ENCODE data around the gene VWA3A. TPM values are rescaled to one million over a fixed set of nuclear protein-coding genes. Genes with fewer than 3 reads are reported as not detected.
"Not testable (repeated sequence)": the region's sequence is repeated elsewhere in the genome, so short reads cannot be mapped to it uniquely, and the experiment has no call there.

VWA3A gene
- total RNA-seq, 1 experiment from 2014 or later, result not detected

- Histone ChIP-seq H3K27me3 (ENCODE audit: low read length) (no peaks in the 10 kb centered on the region), H3K4me1 (ENCODE audit: low read length) (no peaks in the 10 kb centered on the region), H3K27ac (ENCODE audit: low read length) (no peak overlapping the region), H3K9me2 (replicated peaks; ENCODE audit: insufficient read depth, low read length) (no peaks in the 10 kb centered on the region), H3K4me3 (ENCODE audit: low read length) (no peak overlapping the region), H3K9ac (ENCODE audit: low read length) (no peak overlapping the region), H3K36me3 (ENCODE audit: insufficient read depth, low read length) (no peaks in the 10 kb centered on the region), H2AFZ (ENCODE audit: low read length) (no peak overlapping the region), H3K9me3 (ENCODE audit: low read length) (no peaks in the 10 kb centered on the region), H4K20me1 (ENCODE audit: insufficient read depth, low read depth, low read length) (peaks cover 3% of the 10 kb centered on the region; the same call in 1 of the 2 replicates), H3K79me2 (ENCODE audit: low read length) (no peaks in the 10 kb centered on the region), H3K4me2 (ENCODE audit: low read depth, low read length, poor library complexity, severe bottlenecking) (no peak overlapping the region)
- no peak for DNase-seq
These were observed 60.0 kb downstream of the VWA3A start for GRCh38 chr16:22152316-22152715.

GRCh38 chr16:22153078-22153477 is 60.7 kb downstream of the VWA3A start:
- not testable (repeated sequence) for H3K4me1 ChIP-seq (ENCODE audit: low read length); H3K4me3 ChIP-seq (ENCODE audit: low read length); H3K4me2 ChIP-seq (ENCODE audit: low read depth, low read length, poor library complexity, severe bottlenecking); H3K27ac ChIP-seq (ENCODE audit: low read length); H3K9ac ChIP-seq (ENCODE audit: low read length); H3K27me3 ChIP-seq (ENCODE audit: low read length); H3K9me2 ChIP-seq (replicated peaks; ENCODE audit: insufficient read depth, low read length); H2AFZ ChIP-seq (ENCODE audit: low read length); H4K20me1 ChIP-seq (ENCODE audit: insufficient read depth, low read depth, low read length); H3K79me2 ChIP-seq (ENCODE audit: low read length); H3K9me3 ChIP-seq (ENCODE audit: low read length); H3K36me3 ChIP-seq (ENCODE audit: insufficient read depth, low read length); DNase-seq

GRCh38 chr16:22161401-22161800 is 69.1 kb downstream of the VWA3A start:
- Histone ChIP-seq H3K9me2 (replicated peaks; ENCODE audit: insufficient read depth, low read length) (no peaks in the 10 kb centered on the region), H3K9ac (ENCODE audit: low read length) (no peak overlapping the region), H3K9me3 (ENCODE audit: low read length) (no peaks in the 10 kb centered on the region), H3K4me2 (ENCODE audit: low read depth, low read length, poor library complexity, severe bottlenecking) (no peak overlapping the region), H3K4me3 (ENCODE audit: low read length) (no peak overlapping the region), H3K4me1 (ENCODE audit: low read length) (no peaks in the 10 kb centered on the region), H2AFZ (ENCODE audit: low read length) (no peak overlapping the region), H3K36me3 (ENCODE audit: insufficient read depth, low read length) (no peaks in the 10 kb centered on the region), H3K79me2 (ENCODE audit: low read length) (no peaks in the 10 kb centered on the region), H3K27ac (ENCODE audit: low read length) (no peak overlapping the region), H3K27me3 (ENCODE audit: low read length) (no peaks in the 10 kb centered on the region), H4K20me1 (ENCODE audit: insufficient read depth, low read depth, low read length) (no peaks in the 10 kb centered on the region)
- no peak for DNase-seq

- no peak for DNase-seq
- H3K4me2 ChIP-seq (ENCODE audit: low read depth, low read length, poor library complexity, severe bottlenecking), result no peak within 1 kb of the TSS
- no peaks in the 10 kb centered on the region for H3K36me3 ChIP-seq (ENCODE audit: insufficient read depth, low read length)
- H3K79me2 ChIP-seq (ENCODE audit: low read length), result no peaks in the 10 kb centered on the region
- no peaks in the 10 kb centered on the region for H3K9me3 ChIP-seq (ENCODE audit: low read length)
- H3K4me3 ChIP-seq (ENCODE audit: low read length), result no peak within 1 kb of the TSS
- H3K27ac ChIP-seq (ENCODE audit: low read length), result no peak within 1 kb of the TSS
- H3K4me1 ChIP-seq (ENCODE audit: low read length), result no peaks in the 10 kb centered on the region
- H3K27me3 ChIP-seq (ENCODE audit: low read length), result no peaks in the 10 kb centered on the region
- H3K9me2 ChIP-seq (replicated peaks; ENCODE audit: insufficient read depth, low read length), result no peaks in the 10 kb centered on the region
- no peak within 1 kb of the TSS for H3K9ac ChIP-seq (ENCODE audit: low read length)
- no peak within 1 kb of the TSS for H2AFZ ChIP-seq (ENCODE audit: low read length)
- H4K20me1 ChIP-seq (ENCODE audit: insufficient read depth, low read depth, low read length), result no peaks in the 10 kb centered on the region
These were observed 69.8 kb downstream of the VWA3A start, which contains the start of gene SDR42E2 for GRCh38 chr16:22161999-22162655. Gene SDR42E2 (plus strand): TSS chr16:22162506. CDS start chr16:22165583, 3,077 bp downstream.

GRCh38 chr16:22162656-22163009 is 70.3 kb downstream of the VWA3A start:
- Histone ChIP-seq H3K9me2 (replicated peaks; ENCODE audit: insufficient read depth, low read length) (no peaks in the 10 kb centered on the region), H4K20me1 (ENCODE audit: insufficient read depth, low read depth, low read length) (no peaks in the 10 kb centered on the region), H3K4me3 (ENCODE audit: low read length) (no peak overlapping the region), H3K9me3 (ENCODE audit: low read length) (no peaks in the 10 kb centered on the region), H3K27ac (ENCODE audit: low read length) (no peak overlapping the region), H3K79me2 (ENCODE audit: low read length) (no peaks in the 10 kb centered on the region), H2AFZ (ENCODE audit: low read length) (no peak overlapping the region), H3K27me3 (ENCODE audit: low read length) (no peaks in the 10 kb centered on the region), H3K4me2 (ENCODE audit: low read depth, low read length, poor library complexity, severe bottlenecking) (no peak overlapping the region), H3K36me3 (ENCODE audit: insufficient read depth, low read length) (no peaks in the 10 kb centered on the region), H3K4me1 (ENCODE audit: low read length) (no peaks in the 10 kb centered on the region), H3K9ac (ENCODE audit: low read length) (no peak overlapping the region)
- DNase-seq, result no peak

- H3K27ac ChIP-seq (ENCODE audit: low read length), result no peak overlapping the region
- no peak overlapping the region for H3K9ac ChIP-seq (ENCODE audit: low read length)
- H3K9me3 ChIP-seq (ENCODE audit: low read length), result no peaks in the 10 kb centered on the region
- no peak for DNase-seq
- H3K27me3 ChIP-seq (ENCODE audit: low read length), result no peaks in the 10 kb centered on the region
- H3K36me3 ChIP-seq (ENCODE audit: insufficient read depth, low read length), result no peaks in the 10 kb centered on the region
- H3K9me2 ChIP-seq (replicated peaks; ENCODE audit: insufficient read depth, low read length), result no peaks in the 10 kb centered on the region
- H2AFZ ChIP-seq (ENCODE audit: low read length), result no peak overlapping the region
- H3K79me2 ChIP-seq (ENCODE audit: low read length), result no peaks in the 10 kb centered on the region
- H3K4me1 ChIP-seq (ENCODE audit: low read length), result no peaks in the 10 kb centered on the region
- H3K4me2 ChIP-seq (ENCODE audit: low read depth, low read length, poor library complexity, severe bottlenecking), result no peak overlapping the region
- no peaks in the 10 kb centered on the region for H4K20me1 ChIP-seq (ENCODE audit: insufficient read depth, low read depth, low read length)
- H3K4me3 ChIP-seq (ENCODE audit: low read length), result no peak overlapping the region
These were observed 71.5 kb downstream of the VWA3A start for GRCh38 chr16:22163806-22164205.

- Histone ChIP-seq H3K4me1 (ENCODE audit: low read length) (no peaks in the 10 kb centered on the region), H3K4me3 (ENCODE audit: low read length) (no peak overlapping the region), H3K9me3 (ENCODE audit: low read length) (no peaks in the 10 kb centered on the region), H2AFZ (ENCODE audit: low read length) (no peak overlapping the region), H3K9me2 (replicated peaks; ENCODE audit: insufficient read depth, low read length) (no peaks in the 10 kb centered on the region), H3K36me3 (ENCODE audit: insufficient read depth, low read length) (no peaks in the 10 kb centered on the region), H3K27me3 (ENCODE audit: low read length) (no peaks in the 10 kb centered on the region), H3K9ac (ENCODE audit: low read length) (no peak overlapping the region), H3K79me2 (ENCODE audit: low read length) (no peaks in the 10 kb centered on the region), H4K20me1 (ENCODE audit: insufficient read depth, low read depth, low read length) (no peaks in the 10 kb centered on the region), H3K27ac (ENCODE audit: low read length) (no peak overlapping the region), H3K4me2 (ENCODE audit: low read depth, low read length, poor library complexity, severe bottlenecking) (no peak overlapping the region)
- DNase-seq, result no peak
These were observed 72.1 kb downstream of the VWA3A start for GRCh38 chr16:22164482-22164881.

DNA sequence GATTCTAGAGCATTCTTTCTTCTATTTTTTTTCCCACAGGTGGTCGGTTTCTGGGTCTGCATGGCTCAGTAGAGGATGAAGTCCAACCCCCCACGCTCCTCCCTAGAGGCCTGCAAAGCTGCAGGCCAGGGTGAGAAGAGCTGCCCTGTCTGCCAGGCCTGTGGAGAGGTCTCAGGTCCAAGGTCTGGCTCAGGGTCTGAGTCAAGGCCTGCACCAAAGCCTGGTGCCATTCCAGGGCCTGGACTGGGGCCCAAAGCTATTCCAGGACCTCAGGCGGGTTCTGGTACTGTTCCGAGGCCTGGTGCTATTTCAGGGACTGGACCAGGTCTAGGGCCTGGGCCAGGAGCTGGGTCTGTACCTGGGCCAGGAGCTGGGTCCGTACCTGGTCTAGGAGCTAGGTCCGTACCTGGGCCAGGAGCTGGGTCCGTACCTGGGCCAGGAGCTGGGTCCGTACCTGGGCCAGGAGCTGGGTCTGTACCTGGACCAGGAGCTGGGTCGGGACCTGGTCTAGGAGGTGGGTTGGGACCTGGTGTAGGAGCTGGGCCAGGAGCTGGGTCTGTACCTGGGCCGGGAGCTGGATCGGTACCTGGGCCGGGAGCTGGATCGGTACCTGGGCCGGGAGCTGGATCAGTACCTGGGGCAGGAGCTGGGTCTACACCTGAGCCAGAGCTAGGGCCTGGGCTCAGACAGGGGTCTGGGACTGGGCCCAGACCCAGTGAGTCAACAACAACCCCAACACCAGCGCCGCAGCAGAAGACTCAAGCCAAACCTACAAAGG is 73.4 kb downstream of the VWA3A start:
- Histone ChIP-seq H3K4me1 (ENCODE audit: low read length) (no peaks in the 10 kb centered on the region), H3K79me2 (ENCODE audit: low read length) (no peaks in the 10 kb centered on the region), H2AFZ (ENCODE audit: low read length) (no peak overlapping the region), H3K9me3 (ENCODE audit: low read length) (no peaks in the 10 kb centered on the region), H3K27ac (ENCODE audit: low read length) (no peak overlapping the region), H4K20me1 (ENCODE audit: insufficient read depth, low read depth, low read length) (no peaks in the 10 kb centered on the region), H3K27me3 (ENCODE audit: low read length) (no peaks in the 10 kb centered on the region), H3K4me3 (ENCODE audit: low read length) (no peak overlapping the region), H3K36me3 (ENCODE audit: insufficient read depth, low read length) (no peaks in the 10 kb centered on the region), H3K9ac (ENCODE audit: low read length) (no peak overlapping the region), H3K4me2 (ENCODE audit: low read depth, low read length, poor library complexity, severe bottlenecking) (no peak overlapping the region), H3K9me2 (replicated peaks; ENCODE audit: insufficient read depth, low read length) (no peaks in the 10 kb centered on the region)
- DNase-seq, result no peak

Data from Karpas-422 (cell line).